COLO668 (cell line): Measurements from ENCODE around the gene FGF18.
"Not testable (repeated sequence)": the region's sequence is repeated elsewhere in the genome, so short reads cannot be mapped to it uniquely, and the experiment has no call there.

ENCODE experiments used
- DNase-seq: peaks from one replicate; lab custom pipeline; 2025; ENCODE audit not compliant: unreplicated experiment; lab: John Stamatoyannopoulos, UW

Gene FGF18

GRCh38 chr5:171398660-171399059 lies 20.8 kb upstream of the FGF18 start:
- DNase-seq: not testable (repeated sequence)

DNA sequence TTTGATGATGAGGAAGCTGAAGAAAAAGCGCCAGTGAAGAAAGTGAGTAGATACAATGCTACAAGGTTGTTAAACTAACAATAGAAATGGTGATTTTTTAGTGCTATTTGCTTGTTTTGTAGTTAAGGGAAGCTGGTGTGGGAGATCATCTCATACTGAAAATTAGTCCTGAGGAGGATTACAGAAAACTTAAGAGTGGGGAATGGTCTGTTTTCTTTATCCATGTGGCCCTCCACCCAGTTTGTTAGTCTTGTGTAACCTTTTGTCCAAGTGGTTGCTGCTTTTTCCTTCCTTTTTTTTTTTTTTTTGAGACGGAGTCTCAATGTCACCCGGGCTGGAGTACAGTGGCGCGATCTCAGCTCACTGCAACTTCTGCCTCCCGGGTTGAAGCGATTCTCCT lies 19.3 kb upstream of the FGF18 start:
- no peak for DNase-seq

DNA sequence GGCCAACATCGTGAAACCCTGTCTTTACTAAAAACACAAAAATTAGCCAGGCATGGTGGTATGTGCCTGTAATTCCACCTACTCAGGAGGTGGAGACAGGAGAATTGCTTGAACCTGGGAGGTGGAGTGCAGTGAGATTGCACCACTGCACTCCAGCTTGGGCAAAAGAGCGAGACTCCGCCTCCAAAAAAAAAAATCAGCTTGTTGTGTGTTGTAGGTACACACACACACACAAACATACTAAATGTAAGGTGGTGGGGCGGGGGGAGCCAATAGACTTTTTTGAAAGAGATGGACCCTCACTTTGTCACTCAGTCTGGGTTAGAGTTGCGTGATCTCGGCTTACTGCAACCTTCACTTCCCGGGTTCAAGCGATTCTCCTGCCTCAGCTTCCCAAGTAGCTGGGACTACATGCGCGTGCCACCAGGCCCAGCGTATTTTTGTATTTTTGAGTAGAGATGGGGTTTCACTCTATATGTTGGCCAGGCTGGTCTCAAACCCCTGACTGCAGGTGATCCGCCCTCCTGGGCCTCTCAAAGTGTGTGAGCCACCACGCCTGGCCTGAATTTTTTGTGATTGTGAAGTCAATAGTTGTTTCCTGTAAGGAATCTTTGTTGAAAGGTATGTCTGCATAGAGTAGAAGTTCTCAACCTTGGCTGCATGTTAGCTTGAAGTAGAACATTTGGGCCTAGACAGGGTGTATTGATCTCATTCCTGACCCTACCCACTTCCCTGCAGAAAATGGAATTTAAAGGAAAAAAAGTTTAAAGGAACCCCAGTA lies 18.1 kb upstream of the FGF18 start:
- DNase-seq: no peak

DNA sequence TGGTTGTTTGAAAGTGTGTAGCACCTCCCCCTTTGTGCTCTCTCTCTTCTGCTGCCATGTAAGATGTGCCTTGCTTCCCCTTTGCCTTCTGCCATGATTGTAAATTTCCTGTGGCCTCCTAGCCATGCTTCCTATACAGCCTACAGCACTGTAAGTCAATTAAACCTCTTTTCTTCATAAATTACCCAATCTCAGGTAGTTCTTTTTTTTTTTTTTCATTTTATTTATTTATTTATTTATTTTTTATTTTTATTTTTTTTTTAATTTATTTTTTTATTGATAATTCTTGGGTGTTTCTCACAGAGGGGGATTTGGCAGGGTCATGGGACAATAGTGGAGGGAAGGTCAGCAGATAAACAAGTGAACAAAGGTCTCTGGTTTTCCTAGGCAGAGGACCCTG lies 16.7 kb upstream of the FGF18 start:
- not testable (repeated sequence) for DNase-seq

GRCh38 chr5:171405615-171406014 lies 13.8 kb upstream of the FGF18 start:
- DNase-seq: no peak

- DNase-seq: no peak
Measured at GRCh38 chr5:171407234-171407633, 12.2 kb upstream of the FGF18 start.

- DNase-seq: no peak
Measured at GRCh38 chr5:171409164-171410136, 10.0 kb upstream of the FGF18 start.

DNA sequence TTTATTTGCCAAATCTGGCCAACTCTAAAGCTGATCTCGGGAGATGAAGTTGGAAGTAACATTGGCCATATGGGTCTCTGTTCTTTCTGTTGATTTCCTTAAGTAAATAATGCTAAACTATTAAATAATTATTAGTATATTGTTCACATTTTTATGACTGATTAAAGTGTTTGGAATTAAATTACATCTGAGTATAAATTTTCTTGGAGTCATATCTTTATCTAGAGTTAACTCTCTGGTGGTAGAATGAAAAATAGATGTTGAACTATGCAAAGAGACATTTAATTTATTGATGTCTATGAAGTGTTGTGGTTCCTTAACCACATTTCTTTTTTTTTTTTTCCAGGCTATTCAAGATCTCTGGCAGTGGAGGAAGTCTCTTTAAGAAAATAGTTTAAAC lies 9.3 kb upstream of the FGF18 start:
- DNase-seq: no peak

- DNase-seq: no peak
Measured at GRCh38 chr5:171412186-171412585, 7.3 kb upstream of the FGF18 start.

DNA sequence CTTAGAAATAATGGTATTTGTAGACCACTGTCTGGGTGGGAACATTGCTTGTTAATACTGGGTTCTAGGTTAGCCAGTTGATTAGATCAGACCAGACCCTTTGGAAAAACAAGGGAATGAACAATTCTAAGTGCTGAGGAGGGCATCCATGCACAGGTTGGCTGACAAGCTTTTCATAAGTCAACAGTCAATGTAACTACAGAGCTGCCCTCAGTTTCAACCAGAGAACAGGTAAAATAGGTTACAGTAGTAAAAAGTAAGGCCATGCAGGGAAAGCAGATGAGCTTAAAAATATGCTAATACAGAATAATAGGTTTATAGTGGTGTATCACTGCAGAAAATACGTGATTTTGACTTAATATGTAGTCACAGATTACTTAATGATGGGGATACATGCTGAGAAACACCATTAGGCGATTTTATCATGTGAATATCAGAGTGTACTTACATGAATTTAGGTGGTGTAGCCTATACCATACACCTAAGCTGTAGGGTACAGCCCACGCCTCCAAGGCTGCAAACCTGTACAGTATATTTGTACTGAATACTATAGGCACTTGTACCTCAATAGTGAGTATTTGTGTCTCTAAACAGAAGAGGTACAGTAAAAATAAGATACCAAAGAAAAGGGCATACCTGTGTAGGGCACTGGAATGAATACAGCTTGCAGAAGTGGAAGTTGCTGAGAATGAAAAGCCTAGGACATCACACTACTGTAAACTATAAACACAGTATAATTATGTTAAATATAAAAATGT lies 6.1 kb upstream of the FGF18 start:
- no peak for DNase-seq

DNA sequence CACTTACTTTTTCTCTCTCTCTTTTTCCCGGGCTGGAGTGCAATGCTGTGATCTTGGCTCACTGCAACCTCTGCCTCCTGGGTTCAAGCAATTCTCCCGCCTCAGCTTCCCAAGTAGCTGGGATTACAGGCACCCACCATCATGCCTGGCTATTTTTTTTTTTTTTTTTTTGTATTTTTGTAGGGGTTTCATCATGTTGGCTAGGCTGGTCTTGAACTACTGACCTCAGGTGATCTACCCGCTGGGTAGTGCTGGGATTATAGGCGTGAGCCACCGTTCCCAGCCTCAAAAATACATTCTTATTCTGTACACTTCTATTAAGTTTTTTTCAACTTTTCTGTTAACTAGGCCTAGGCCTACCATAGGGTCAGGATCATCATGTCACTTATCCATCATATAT lies 5.5 kb upstream of the FGF18 start:
- not testable (repeated sequence) for DNase-seq

- no peak for DNase-seq
Measured at GRCh38 chr5:171415115-171415730, 4.2 kb upstream of the FGF18 start.

- DNase-seq: no peak
Measured at GRCh38 chr5:171416160-171417049, 3.0 kb upstream of the FGF18 start.

- DNase-seq: peak; percentile 62
Measured at GRCh38 chr5:171418316-171418981, 998 bp upstream of the FGF18 start.

GRCh38 chr5:171419688-171420430 lies 412 bp downstream of the FGF18 start:
- peak; percentile 62 for DNase-seq

DNA sequence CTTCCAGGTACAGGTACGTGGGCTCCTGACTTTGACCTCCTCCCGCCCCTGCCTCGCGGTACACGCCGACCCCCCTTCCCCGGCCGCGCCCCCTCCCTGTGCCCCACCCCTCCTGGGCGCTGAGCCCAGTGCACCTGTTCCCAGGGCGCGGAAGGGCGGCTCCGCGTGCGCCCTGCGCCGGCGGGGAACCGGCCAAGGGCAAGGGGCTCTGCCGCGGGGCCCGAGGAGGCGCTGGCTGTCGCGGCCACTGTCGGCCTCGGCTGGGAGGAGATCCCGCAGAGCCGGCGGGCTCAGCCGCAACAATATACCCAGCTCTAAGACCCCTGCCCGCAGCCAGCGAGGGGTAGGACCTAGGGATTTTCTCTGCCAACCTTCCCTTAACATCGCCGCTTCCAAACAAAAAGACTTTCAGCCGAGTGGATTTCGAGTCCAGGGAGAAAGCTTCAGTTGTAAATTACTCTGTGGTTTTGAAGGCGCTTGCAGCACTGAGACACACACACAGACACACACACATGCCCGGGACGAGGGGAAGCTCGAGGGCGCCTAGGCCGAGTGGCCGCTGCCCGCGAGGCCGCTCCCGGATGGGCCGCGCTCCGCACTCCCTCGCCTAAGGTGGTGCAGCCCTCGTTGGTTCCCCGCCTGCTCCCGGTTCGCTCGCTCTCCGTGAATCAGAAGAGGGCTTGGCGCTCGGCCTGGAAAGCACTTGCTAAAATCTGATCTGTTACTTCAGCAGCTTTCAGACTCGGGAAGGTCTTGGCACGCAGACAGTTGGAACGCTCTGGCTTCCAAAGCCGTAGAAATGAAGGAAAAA lies 1.2 kb downstream of the FGF18 start:
- DNase-seq: peak; percentile 52

DNA sequence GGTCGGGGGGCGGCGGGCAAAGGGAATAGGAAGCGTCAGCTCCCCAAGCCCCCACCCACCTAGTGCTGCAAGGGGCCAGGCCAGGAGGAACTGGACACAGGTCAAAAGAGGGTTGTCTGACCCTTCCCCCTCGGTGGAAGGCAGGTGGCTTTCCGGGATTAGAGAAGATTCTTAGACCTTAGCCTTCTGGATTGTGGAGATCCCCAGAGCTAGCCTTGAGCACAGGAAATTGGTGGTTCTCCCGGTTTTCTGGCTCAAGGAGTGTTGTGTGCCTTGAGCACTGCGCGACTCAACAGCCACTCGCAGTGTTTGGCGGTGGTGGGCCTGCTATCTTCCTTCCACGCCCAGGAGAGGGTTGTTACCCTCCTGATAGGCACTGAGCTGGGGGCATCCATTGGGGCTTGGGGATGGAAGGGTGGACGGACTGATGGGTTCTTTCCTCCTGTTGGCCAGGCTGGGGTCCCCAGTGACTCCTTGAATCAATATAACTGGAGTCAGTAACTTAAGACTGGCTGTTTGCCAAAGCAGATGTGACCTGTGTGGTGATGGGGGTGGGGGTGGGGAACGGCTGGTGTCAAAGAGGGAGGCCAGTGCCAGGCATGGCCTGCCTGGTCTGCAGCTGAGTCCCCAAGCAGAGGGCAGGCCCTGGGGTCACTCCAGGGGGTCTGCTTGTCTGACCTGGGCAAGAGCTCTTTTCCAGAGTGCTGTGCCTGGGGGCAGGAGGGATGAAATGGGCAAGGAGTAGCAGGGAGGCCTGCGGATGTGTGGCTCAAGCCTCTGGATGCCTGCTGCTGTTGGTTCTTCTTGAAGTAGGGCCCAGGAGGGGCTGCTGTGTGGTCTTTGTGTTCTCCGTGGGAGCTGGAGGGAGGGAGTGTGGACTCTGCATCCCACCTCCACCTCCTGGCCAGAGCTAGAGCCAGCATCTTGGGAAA lies 2.1 kb downstream of the FGF18 start:
- DNase-seq: peak; percentile 16
